Activated CD4-positive, alpha-beta memory T cell treated with anti-CD3 and anti-CD28 coated beads for 36 hours (primary cell): ENCODE results near the gene PDE4D. TPM values are rescaled to one million over a fixed set of nuclear protein-coding genes. Genes with fewer than 3 reads are reported as not detected.
A peak's percentile ranks its signal among the peaks of the same experiment; 100 is the strongest.
"Not testable (repeated sequence)": the region's sequence is repeated elsewhere in the genome, so short reads cannot be mapped to it uniquely, and the experiment has no call there.

Source experiments
- CTCF ChIA-PET: fragments of 350-600 bp; sonication (Branson Sonifier 250); formaldehyde crosslinking; loops from one replicate; lab custom pipeline; 2021; ENCODE audit warnings: antibody characterized with exemption, inconsistent platforms; lab: Charles Lee
- POLR2A ChIA-PET: fragments of 350-600 bp; sonication (Branson Sonifier 250); formaldehyde crosslinking; loops from one replicate; lab custom pipeline; 2021; ENCODE audit warnings: antibody characterized with exemption; lab: Charles Lee
- DNase-seq: peaks from one replicate; pipeline ENCODE4 v3.0.0-alpha.2; 2020
- H3K27ac Mint-ChIP-seq: one replicate; pipeline ENCODE4 v1.8.0; 2021; ENCODE audit warnings: mixed read lengths
- H3K27me3 Mint-ChIP-seq: one replicate; pipeline ENCODE4 v1.8.0; 2021; ENCODE audit warnings: mixed read lengths
- H3K36me3 Mint-ChIP-seq: one replicate; pipeline ENCODE4 v1.8.0; 2021; ENCODE audit warnings: mixed read lengths
- H3K4me1 Mint-ChIP-seq: one replicate; pipeline ENCODE4 v1.8.0; 2021; ENCODE audit warnings: low read depth, mixed read lengths
- H3K4me3 Mint-ChIP-seq: one replicate; pipeline ENCODE4 v1.8.0; 2021; ENCODE audit warnings: mild to moderate bottlenecking, mixed read lengths
- H3K9me3 Mint-ChIP-seq: one replicate; pipeline ENCODE4 v1.8.0; 2021; ENCODE audit warnings: mixed read lengths
- intact Hi-C: fragments of 100-400 bp; cut with micrococcal nuclease; formaldehyde crosslinking; loops from one replicate; pipeline ENCODE4 v1.15.1; 2023
- total RNA-seq, 2 experiments: library from RNA; stranded (reverse); gene quantifications; one replicate each; pipeline ENCODE4 v1.2.3, GENCODE V29; 2021

The PDE4D gene
- total RNA-seq, 2 experiments from 2014 or later = 49.3 to 50.8 TPM

DNA sequence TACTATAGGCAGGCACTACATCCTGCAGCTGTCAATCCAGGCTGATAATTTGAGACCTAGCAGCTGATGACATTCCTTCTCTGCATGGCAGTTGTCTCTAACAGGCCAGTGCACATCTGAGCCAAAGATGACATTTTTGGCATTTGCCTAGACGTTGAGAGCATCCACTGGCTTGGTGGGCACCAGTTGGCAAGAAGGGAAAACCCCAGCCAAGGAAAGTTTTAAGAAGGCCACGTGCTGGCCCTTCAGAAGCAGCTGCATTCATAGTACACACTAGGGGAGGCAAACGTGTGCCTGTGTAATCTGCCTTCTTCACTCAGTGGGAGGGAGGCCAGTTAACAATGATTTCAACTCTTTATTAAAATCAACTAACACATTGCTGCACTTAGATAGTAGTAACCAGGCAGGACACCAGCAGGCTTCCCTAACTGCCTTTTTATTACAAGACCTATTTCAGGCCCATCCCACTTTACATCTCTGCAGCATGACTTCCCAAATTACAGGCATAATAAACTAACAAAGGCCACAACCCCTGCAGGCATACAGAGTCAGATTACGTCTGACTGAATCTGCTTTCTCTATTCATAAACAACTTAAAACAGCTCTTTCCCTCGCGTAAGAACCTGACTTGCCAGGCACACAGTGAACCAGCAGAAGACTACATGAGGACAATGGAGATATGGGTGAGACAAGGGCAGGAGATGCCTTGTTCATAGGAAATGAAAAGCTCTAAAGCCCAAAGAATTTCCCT is 576.3 kb downstream of the PDE4D start:
- H3K4me1 Mint-ChIP-seq = no peaks in the 10 kb centered on the region

DNA sequence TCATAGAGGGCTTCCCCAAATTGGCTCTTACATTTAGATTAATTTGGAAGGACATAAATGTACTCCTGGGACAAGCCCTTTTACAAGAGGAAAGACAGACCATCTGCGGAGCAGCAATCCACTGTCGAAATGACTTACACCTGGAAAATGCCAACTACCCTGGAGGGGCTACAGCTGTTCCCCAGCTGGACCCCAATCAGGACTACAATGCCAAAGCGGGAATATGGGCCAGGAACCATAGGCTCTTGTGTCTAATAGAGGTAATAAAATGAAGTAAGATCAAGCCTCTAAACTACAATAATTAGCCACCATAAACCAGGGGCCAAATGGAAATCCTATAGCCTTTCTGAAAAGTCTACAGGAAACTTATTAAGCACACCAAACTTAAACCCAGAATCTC is 581.3 kb downstream of the PDE4D start:
- H3K27me3 Mint-ChIP-seq = peaks cover 7% of the 10 kb centered on the region
- no peaks in the 10 kb centered on the region for H3K9me3 Mint-ChIP-seq
- H3K4me3 Mint-ChIP-seq = no peak overlapping the region
- ChIA-PET POLR2A (no interaction called here), CTCF (no interaction called here)
- DNase-seq = no peak
- H3K4me1 Mint-ChIP-seq = no peaks in the 10 kb centered on the region
- H3K27ac Mint-ChIP-seq = no peak overlapping the region
- intact Hi-C loops = no loop called here
- H3K36me3 Mint-ChIP-seq = no peaks in the 10 kb centered on the region

More for the DNA sequence above, 576.3 kb downstream of the PDE4D start:
- no peak overlapping the region for H3K4me3 Mint-ChIP-seq
- no peaks in the 10 kb centered on the region for H3K36me3 Mint-ChIP-seq
- no peaks in the 10 kb centered on the region for H3K9me3 Mint-ChIP-seq
- ChIA-PET CTCF (interaction anchor here (1.2 kb wide), 1 partner anchor 281 kb away, joined by 3 read pairs; no protein-coding TSS in a partner anchor), POLR2A (no interaction called here)
- H3K27me3 Mint-ChIP-seq = peaks cover 5% of the 10 kb centered on the region
- DNase-seq = no peak
- no peak overlapping the region for H3K27ac Mint-ChIP-seq
- intact Hi-C loops = no loop called here

DNA sequence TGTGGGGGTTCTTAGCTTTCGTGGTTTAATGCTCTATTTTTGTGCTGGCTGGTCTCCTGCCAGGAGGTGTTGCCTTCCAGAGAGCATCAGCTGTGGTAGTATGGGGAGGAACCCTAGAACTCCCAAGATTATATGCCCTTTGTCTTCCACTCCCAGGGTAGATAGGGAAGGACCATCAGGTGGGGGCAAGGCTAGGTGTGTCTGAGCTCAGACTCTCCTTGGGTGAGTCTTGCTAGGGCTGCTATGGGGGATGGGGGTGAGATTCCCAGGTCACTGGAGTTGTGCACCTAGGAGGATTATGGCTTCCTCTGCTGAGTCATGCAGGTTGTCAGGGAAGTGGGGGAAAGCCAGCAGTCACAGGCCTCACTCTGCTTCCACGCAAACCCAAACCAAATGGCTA is 584.8 kb downstream of the PDE4D start:
- H3K4me1 Mint-ChIP-seq, H3K27ac Mint-ChIP-seq, H3K27me3 Mint-ChIP-seq, H3K36me3 Mint-ChIP-seq, POLR2A ChIA-PET, H3K9me3 Mint-ChIP-seq, DNase-seq, intact Hi-C loops, H3K4me3 Mint-ChIP-seq, CTCF ChIA-PET: not testable (repeated sequence)

DNA sequence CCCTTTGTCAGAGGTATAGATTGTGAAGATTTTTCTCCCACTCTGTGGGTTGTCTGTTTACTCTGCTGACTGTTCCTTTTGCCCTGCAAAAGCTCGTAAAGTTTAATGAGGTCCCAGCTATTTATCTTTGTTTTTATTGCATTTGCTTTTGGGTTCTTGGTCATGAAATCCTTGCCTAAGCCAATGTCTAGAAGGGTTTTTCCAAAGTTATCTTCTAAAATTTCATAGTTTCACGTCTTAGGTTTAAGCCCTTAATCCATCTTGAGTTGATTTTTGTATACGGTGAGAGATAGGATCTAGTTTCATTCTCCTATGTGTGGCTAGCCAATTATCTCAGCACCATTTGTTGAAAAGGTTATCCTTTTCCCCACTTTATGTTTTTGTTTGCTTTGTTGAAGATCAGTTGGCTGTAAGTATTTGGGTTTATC is 590.2 kb downstream of the PDE4D start:
- DNase-seq, CTCF ChIA-PET, H3K4me1 Mint-ChIP-seq, H3K27me3 Mint-ChIP-seq, H3K9me3 Mint-ChIP-seq, POLR2A ChIA-PET, H3K27ac Mint-ChIP-seq, intact Hi-C loops, H3K36me3 Mint-ChIP-seq, H3K4me3 Mint-ChIP-seq: not testable (repeated sequence)

DNA sequence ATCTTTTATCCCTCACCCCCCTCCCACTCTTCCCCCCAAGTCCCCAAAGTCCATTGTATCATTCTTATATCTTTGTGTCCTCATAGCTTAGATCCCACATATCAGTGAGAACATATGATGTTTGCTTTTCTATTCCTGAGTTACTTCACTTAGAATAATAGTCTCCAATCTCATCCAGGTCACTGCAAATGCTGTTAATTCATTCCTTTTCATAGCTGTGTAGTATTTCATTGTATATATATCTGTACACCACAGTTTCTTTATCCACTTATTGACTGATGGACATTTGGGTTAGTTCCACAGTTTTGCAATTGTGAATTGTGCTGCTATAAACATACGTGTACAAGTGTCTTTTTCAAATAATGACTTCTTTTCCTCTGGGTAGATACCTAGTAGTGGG is 591.0 kb downstream of the PDE4D start:
- H3K27ac Mint-ChIP-seq, H3K9me3 Mint-ChIP-seq, DNase-seq, intact Hi-C loops, H3K4me1 Mint-ChIP-seq, H3K27me3 Mint-ChIP-seq, H3K4me3 Mint-ChIP-seq, H3K36me3 Mint-ChIP-seq, POLR2A ChIA-PET, CTCF ChIA-PET: not testable (repeated sequence)

DNA sequence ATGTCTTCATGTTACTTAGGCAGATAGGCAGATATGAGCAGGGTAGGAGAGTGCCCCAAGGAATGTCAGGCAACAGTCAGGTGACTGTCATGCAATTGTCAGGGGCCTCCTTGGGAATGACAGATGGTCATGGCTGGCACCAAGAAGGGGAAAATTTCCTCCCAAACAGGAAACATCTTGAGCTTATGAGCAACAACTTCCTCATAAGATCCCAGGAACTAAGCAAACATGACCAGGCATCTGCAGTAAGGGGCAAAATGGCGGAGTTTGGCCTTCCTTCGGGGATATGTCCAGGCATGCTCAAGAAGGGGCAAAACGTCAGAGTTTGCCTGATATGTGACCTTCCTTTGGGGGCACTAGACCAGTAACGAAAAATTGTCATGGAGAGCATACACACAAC is 591.8 kb downstream of the PDE4D start:
- CTCF ChIA-PET = no interaction called here
- Mint-ChIP-seq H3K27ac (no peak overlapping the region), H3K9me3 (peaks cover 3% of the 10 kb centered on the region)

DNA sequence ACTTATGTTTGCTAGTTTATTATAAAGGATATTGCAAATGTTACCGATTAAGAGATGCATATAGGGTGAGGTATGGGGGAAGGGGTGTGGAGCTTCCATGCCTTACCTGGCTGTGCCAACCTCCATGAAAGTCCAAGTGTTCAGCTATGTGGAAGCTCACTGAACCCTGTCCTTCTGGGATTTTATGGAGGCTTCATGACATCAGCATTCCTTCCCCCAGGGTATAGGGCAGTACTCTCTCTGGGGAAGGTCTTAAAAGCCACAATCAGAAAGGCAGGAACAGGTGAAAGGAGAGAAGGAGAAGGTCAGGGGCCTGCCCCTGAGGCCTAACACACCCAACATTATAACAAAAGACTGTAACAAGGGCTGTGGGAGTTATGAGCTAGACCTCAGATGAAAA is 592.6 kb downstream of the PDE4D start:
- no peak overlapping the region for H3K4me3 Mint-ChIP-seq
- POLR2A ChIA-PET = no interaction called here
- intact Hi-C loops = no loop called here

More for the DNA sequence above, 591.8 kb downstream of the PDE4D start:
- no peak for DNase-seq
- POLR2A ChIA-PET = no interaction called here
- H3K27me3 Mint-ChIP-seq = no peaks in the 10 kb centered on the region
- intact Hi-C loops = no loop called here
- no peaks in the 10 kb centered on the region for H3K36me3 Mint-ChIP-seq
- H3K4me3 Mint-ChIP-seq = no peak overlapping the region
- H3K4me1 Mint-ChIP-seq = peaks cover 10% of the 10 kb centered on the region

DNA sequence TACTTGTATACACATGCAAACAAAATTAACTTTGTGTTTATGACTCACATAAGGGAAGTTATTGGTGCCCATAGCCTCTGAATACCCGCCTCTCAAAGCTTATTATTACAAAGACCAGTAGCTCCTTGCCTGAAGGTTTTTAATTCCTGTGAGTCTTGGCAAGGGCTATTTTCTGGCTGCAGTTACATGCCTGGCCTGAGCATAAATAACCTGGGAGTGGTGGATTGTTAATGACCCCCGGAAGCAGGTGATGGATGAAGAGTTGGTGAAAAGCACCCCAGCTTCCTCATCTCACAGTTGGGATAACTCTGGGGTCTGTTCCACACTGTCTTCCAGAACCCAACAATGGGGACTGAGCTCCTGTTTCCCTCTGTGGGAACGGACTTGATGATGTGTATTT is 594.5 kb downstream of the PDE4D start:
- ChIA-PET POLR2A (no interaction called here), CTCF (interaction anchor here (0.9 kb wide), 1 partner anchor 82 kb away, joined by 3 read pairs; no protein-coding TSS in a partner anchor)
- Mint-ChIP-seq H3K4me1 (peaks cover 15% of the 10 kb centered on the region), H3K9me3 (peaks cover 3% of the 10 kb centered on the region), H3K4me3 (no peak overlapping the region), H3K27me3 (no peaks in the 10 kb centered on the region), H3K27ac (no peak overlapping the region), H3K36me3 (no peaks in the 10 kb centered on the region)
- intact Hi-C loops = no loop called here
- no peak for DNase-seq

More for the DNA sequence above, 592.6 kb downstream of the PDE4D start:
- DNase-seq = no peak
- Mint-ChIP-seq H3K27me3 (no peaks in the 10 kb centered on the region), H3K27ac (no peak overlapping the region), H3K36me3 (no peaks in the 10 kb centered on the region), H3K4me1 (peaks cover 15% of the 10 kb centered on the region), H3K9me3 (peaks cover 3% of the 10 kb centered on the region)
- CTCF ChIA-PET = no interaction called here

DNA sequence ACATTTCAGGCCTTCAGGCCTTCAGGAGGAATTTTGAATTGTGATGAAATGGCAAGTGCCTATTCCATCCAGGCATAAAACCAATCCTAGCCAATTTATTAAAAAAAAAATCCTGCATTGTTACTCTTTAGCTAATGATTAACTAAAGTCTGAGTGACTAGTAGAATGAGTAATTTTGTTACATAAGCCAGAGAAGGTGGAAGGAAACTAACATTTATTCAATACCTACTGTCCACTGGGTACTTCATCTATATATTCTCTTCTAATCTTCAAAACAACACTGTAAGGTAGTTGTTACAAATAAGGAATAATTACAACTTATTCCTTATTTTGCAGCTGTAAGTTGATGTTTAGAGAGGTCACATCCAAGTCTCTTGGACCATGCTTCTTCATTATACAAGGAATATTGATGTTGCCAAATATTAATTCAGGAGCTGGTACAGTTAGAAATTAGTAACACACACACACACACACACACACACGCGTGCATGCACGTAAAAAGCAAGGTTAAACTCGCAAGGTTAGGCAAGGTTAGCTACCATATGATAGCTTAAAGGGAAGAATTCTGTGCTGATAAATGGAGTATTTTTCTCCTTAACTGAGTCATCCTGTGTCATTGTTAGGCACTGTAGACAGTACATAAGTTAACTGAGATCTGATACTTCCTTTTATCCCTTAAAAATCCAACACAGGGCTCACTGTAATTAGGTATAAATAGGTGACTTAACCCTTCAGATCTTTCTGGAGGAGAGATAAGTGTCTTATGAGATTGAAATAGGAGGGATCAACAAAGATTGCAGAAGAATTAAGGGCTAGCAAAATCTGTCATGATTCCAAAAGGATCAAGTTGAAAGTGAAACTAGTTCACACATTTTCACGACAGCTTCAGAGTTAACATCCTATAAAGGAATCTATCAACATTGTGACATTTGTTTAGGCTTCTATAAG is 596.9 kb downstream of the PDE4D start:
- Mint-ChIP-seq H3K27me3 (no peaks in the 10 kb centered on the region), H3K9me3 (no peaks in the 10 kb centered on the region), H3K4me1 (peaks cover 17% of the 10 kb centered on the region), H3K36me3 (no peaks in the 10 kb centered on the region), H3K27ac (no peak overlapping the region), H3K4me3 (no peak overlapping the region)
- intact Hi-C loops = no loop called here
- no peak for DNase-seq
- POLR2A ChIA-PET = no interaction called here
- CTCF ChIA-PET = interaction anchor here (0.6 kb wide), 1 partner anchor 87 kb away, joined by 4 read pairs; no protein-coding TSS in a partner anchor

DNA sequence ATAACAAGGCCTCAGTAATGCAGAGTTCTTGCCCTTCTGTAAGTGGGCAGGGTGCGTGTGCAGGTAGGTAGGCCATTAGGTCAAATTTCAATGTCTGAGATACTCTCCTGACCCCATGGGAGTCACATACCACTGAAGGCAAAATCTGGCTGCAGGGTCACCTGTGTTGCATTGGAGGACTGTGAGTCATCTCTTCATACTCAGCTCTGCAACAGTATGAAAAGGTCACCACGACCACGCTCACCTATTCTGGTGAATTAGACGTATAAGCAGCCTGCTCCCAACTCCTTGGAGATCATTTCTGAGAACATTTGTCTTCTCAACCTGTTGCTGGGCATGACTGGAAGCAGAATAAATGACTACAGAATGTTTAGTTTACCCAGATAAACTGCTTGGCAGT is 599.8 kb downstream of the PDE4D start:
- intact Hi-C loops = no loop called here
- no peaks in the 10 kb centered on the region for H3K9me3 Mint-ChIP-seq
- no peaks in the 10 kb centered on the region for H3K36me3 Mint-ChIP-seq
- CTCF ChIA-PET = no interaction called here
- no peak overlapping the region for H3K4me3 Mint-ChIP-seq
- H3K27ac Mint-ChIP-seq = no peak overlapping the region
- H3K27me3 Mint-ChIP-seq = no peaks in the 10 kb centered on the region
- peak; percentile 15 for DNase-seq
- H3K4me1 Mint-ChIP-seq = peaks cover 17% of the 10 kb centered on the region
- POLR2A ChIA-PET = no interaction called here

DNA sequence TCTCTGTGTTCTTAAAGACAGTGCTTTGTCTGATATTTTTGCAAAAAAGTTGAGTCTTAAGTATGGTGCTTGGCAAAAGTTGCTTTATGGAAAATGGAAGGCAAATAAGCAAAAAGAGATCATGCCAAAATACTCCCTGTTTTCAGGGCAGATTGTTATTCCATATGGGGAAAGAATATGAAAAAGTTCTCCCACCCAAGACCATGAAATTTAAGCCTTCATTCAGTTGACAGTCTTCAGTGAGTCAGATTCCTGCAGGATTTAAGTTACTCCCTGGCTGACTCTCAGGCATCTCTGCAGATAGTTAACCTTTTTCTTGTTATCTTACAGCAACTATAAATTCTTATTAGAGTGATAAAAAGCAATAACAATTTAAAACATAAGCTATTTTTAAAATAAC is 601.6 kb downstream of the PDE4D start:
- Mint-ChIP-seq H3K27ac (no peak overlapping the region), H3K27me3 (peaks cover 2% of the 10 kb centered on the region), H3K4me3 (no peak overlapping the region), H3K36me3 (no peaks in the 10 kb centered on the region), H3K9me3 (no peaks in the 10 kb centered on the region), H3K4me1 (peaks cover 9% of the 10 kb centered on the region)
- POLR2A ChIA-PET = no interaction called here
- intact Hi-C loops = no loop called here
- CTCF ChIA-PET = no interaction called here
- DNase-seq = no peak

DNA sequence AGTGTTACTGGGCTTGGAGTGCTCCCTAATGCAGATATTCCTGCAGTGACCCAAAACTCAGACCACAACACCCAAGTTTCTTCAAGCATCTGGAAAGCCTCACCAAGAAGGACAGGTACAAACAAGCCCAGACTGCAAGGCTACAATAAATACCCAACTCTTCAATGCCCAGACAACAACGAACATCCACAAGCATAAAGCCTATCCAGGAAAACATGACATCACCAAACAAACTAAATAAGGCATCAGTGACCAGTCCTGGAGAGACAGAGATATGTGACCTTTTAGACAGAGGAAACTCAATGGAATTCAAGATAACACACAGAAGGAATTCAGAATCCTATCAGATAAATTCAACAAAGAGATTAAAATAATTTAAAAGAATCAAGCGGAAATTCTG is 605.6 kb downstream of the PDE4D start:
- DNase-seq = no peak
- Mint-ChIP-seq H3K4me1 (no peaks in the 10 kb centered on the region), H3K4me3 (no peak overlapping the region), H3K36me3 (no peaks in the 10 kb centered on the region), H3K9me3 (no peaks in the 10 kb centered on the region), H3K27me3 (peaks cover 2% of the 10 kb centered on the region), H3K27ac (no peak overlapping the region)
- CTCF ChIA-PET = interaction anchor here (0.7 kb wide), 1 partner anchor 79 kb away, joined by 3 read pairs; no protein-coding TSS in a partner anchor
- intact Hi-C loops = no loop called here
- POLR2A ChIA-PET = no interaction called here
